Duodenal mucosa (tissue), 2 donors: ENCODE data around the gene FAM81A.

Experiments used
- H3K27ac ChIP-seq: one replicate; pipeline ENCODE4 v1.7.0; 2013; ENCODE audit warnings: low read depth, low read length
- H3K27me3 ChIP-seq, 2 donors: one replicate each; pipeline ENCODE4 v1.7.0; 2013; ENCODE audit warnings: low read length in 2 of 2, control low read depth in 1 of 2; ENCODE audit not compliant: insufficient read depth in 2 of 2, control insufficient read depth in 1 of 2
- H3K36me3 ChIP-seq, 2 donors: one replicate each; pipeline ENCODE4 v1.7.0; 2013; ENCODE audit warnings: low read length in 2 of 2, control low read depth in 1 of 2; ENCODE audit not compliant: insufficient read depth in 2 of 2, control insufficient read depth in 1 of 2
- H3K4me1 ChIP-seq, 2 donors: one replicate each; pipeline ENCODE4 v1.7.0; 2013; ENCODE audit warnings: low read length in 2 of 2, control low read depth in 1 of 2; ENCODE audit not compliant: insufficient read depth in 2 of 2, control insufficient read depth in 1 of 2
- H3K4me3 ChIP-seq, 2 donors: one replicate each; pipeline ENCODE4 v1.7.0; 2013; ENCODE audit warnings: low read length in 2 of 2, low read depth in 1 of 2
- H3K9ac ChIP-seq, 2 donors: one replicate each; pipeline ENCODE4 v1.7.0; 2013; ENCODE audit warnings: low read length in 2 of 2, low read depth in 1 of 2
- H3K9me3 ChIP-seq, 2 donors: one replicate each; pipeline ENCODE4 v1.7.0; 2013; ENCODE audit warnings: low read length in 2 of 2, control low read depth in 1 of 2; ENCODE audit not compliant: control insufficient read depth in 1 of 2

The FAM81A gene

GRCh38 chr15:59550530-59550929 is 112.5 kb downstream of the FAM81A start:
- Histone ChIP-seq H3K36me3 (no peaks in the 10 kb centered on the region), H3K4me3 (no peak overlapping the region), H3K9me3 (no peaks in the 10 kb centered on the region), H3K27me3 (no peaks in the 10 kb centered on the region), H3K27ac (no peak overlapping the region), H3K9ac (no peak overlapping the region), H3K4me1 (peaks cover 30 to 55% of the 10 kb centered on the region in 2 donors)

GRCh38 chr15:59550956-59551355 is 113.0 kb downstream of the FAM81A start:
- Histone ChIP-seq H3K36me3 (no peaks in the 10 kb centered on the region), H3K4me1 (peaks cover 33 to 53% of the 10 kb centered on the region in 2 donors), H3K9ac (no peak overlapping the region), H3K9me3 (no peaks in the 10 kb centered on the region), H3K4me3 (no peak overlapping the region), H3K27me3 (no peaks in the 10 kb centered on the region), H3K27ac (no peak overlapping the region)

GRCh38 chr15:59553879-59554735 is 116.1 kb downstream of the FAM81A start:
- Histone ChIP-seq H3K27ac (no peak overlapping the region), H3K4me1 (peaks cover 22 to 39% of the 10 kb centered on the region in 2 donors)

GRCh38 chr15:59555696-59556095 is 117.7 kb downstream of the FAM81A start:
- no peaks in the 10 kb centered on the region for H3K27me3 ChIP-seq
- H3K4me1 ChIP-seq, result peaks cover 20 to 27% of the 10 kb centered on the region in 2 donors
- no peak overlapping the region for H3K27ac ChIP-seq
- no peaks in the 10 kb centered on the region for H3K9me3 ChIP-seq
- H3K9ac ChIP-seq, result peak overlapping the region; percentile 6 to 24
- no peaks in the 10 kb centered on the region for H3K36me3 ChIP-seq
- peak overlapping the region in 1 of 2 donors; percentile 4 for H3K4me3 ChIP-seq

More at GRCh38 chr15:59553879-59554735, 116.1 kb downstream of the FAM81A start:
- H3K9me3 ChIP-seq, result no peaks in the 10 kb centered on the region
- H3K27me3 ChIP-seq, result no peaks in the 10 kb centered on the region
- peak overlapping the region in 1 of 2 donors; percentile 9 for H3K9ac ChIP-seq
- no peaks in the 10 kb centered on the region for H3K36me3 ChIP-seq
- no peak overlapping the region for H3K4me3 ChIP-seq

GRCh38 chr15:59556380-59556779 is 118.4 kb downstream of the FAM81A start:
- Histone ChIP-seq H3K27me3 (no peaks in the 10 kb centered on the region), H3K4me1 (peaks cover 14 to 21% of the 10 kb centered on the region in 2 donors), H3K27ac (peak overlapping the region; percentile 24), H3K9ac (peak overlapping the region in 1 of 2 donors; percentile 24), H3K36me3 (no peaks in the 10 kb centered on the region), H3K4me3 (no peak overlapping the region), H3K9me3 (no peaks in the 10 kb centered on the region)

- Histone ChIP-seq H3K4me1 (peaks cover 13 to 21% of the 10 kb centered on the region in 2 donors), H3K36me3 (no peaks in the 10 kb centered on the region), H3K9me3 (no peaks in the 10 kb centered on the region), H3K4me3 (no peak overlapping the region), H3K9ac (no peak overlapping the region), H3K27ac (no peak overlapping the region), H3K27me3 (no peaks in the 10 kb centered on the region)
These were observed 119.6 kb downstream of the FAM81A start for GRCh38 chr15:59557581-59557980.

GRCh38 chr15:59558851-59559250 is 120.9 kb downstream of the FAM81A start:
- H3K36me3 ChIP-seq, result no peaks in the 10 kb centered on the region
- peaks cover 10 to 20% of the 10 kb centered on the region in 2 donors for H3K4me1 ChIP-seq
- no peak overlapping the region for H3K27ac ChIP-seq

GRCh38 chr15:59561547-59561946 is 123.6 kb downstream of the FAM81A start:
- Histone ChIP-seq H3K27ac (no peak overlapping the region), H3K27me3 (no peaks in the 10 kb centered on the region), H3K4me3 (no peak overlapping the region), H3K36me3 (no peaks in the 10 kb centered on the region), H3K9ac (no peak overlapping the region), H3K4me1 (peaks cover 1 to 5% of the 10 kb centered on the region in 2 donors), H3K9me3 (peaks cover 0 to 5% of the 10 kb centered on the region in 2 donors)

More at GRCh38 chr15:59558851-59559250, 120.9 kb downstream of the FAM81A start:
- H3K9me3 ChIP-seq, result no peaks in the 10 kb centered on the region
- H3K9ac ChIP-seq, result no peak overlapping the region
- H3K27me3 ChIP-seq, result no peaks in the 10 kb centered on the region
- no peak overlapping the region for H3K4me3 ChIP-seq

- Histone ChIP-seq H3K4me3 (no peak overlapping the region), H3K4me1 (peaks cover 5 to 6% of the 10 kb centered on the region in 2 donors), H3K9ac (no peak overlapping the region), H3K27ac (no peak overlapping the region), H3K27me3 (no peaks in the 10 kb centered on the region), H3K9me3 (peaks cover 0 to 5% of the 10 kb centered on the region in 2 donors), H3K36me3 (no peaks in the 10 kb centered on the region)
These were observed 124.6 kb downstream of the FAM81A start for GRCh38 chr15:59562448-59563186.

- H3K27me3 ChIP-seq, result no peaks in the 10 kb centered on the region
- peaks cover 0 to 5% of the 10 kb centered on the region in 2 donors for H3K9me3 ChIP-seq
- no peak overlapping the region for H3K27ac ChIP-seq
- H3K36me3 ChIP-seq, result no peaks in the 10 kb centered on the region
- H3K4me1 ChIP-seq, result peaks cover 21 to 22% of the 10 kb centered on the region in 2 donors
- no peak overlapping the region for H3K9ac ChIP-seq
- no peak overlapping the region for H3K4me3 ChIP-seq
These were observed 127.3 kb downstream of the FAM81A start for GRCh38 chr15:59565299-59565698.
